Lower lobe of right lung (tissue), 2 donors: ENCODE measurements around the gene MAP3K14. TPM values are rescaled to one million over a fixed set of nuclear protein-coding genes. Genes with fewer than 3 reads are reported as not detected.

ENCODE experiments used
- ATAC-seq, 2 donors: fragments of 200-7000 bp; cut with Tn5 transposase; one replicate each; pipeline ENCODE4 v1.9.1; 2020 to 2022; ENCODE audit warnings: mild to moderate bottlenecking in 2 of 2, moderate library complexity in 2 of 2
- DNase-seq: peaks from one replicate; pipeline ENCODE4 v3.0.0-alpha.2; 2020
- H3K27ac ChIP-seq: fragments of 200-600 bp; one replicate; pipeline ENCODE4 v1.8.0; 2022
- H3K27me3 ChIP-seq: fragments of 200-600 bp; one replicate; pipeline ENCODE4 v1.8.0; 2022; ENCODE audit warnings: low read depth
- H3K36me3 ChIP-seq: fragments of 200-600 bp; one replicate; pipeline ENCODE4 v1.8.0; 2022; ENCODE audit warnings: mild to moderate bottlenecking
- H3K4me1 ChIP-seq: fragments of 200-600 bp; one replicate; pipeline ENCODE4 v1.8.0; 2022
- H3K4me3 ChIP-seq: fragments of 200-600 bp; one replicate; pipeline ENCODE4 v1.8.0; 2022; ENCODE audit warnings: mild to moderate bottlenecking
- H3K9me3 ChIP-seq: fragments of 200-600 bp; one replicate; pipeline ENCODE4 v1.8.0; 2022
- intact Hi-C: fragments of 100-400 bp; cut with DNase I; formaldehyde crosslinking; loops from one replicate; pipeline ENCODE4 v1.11.0; 2022
- total RNA-seq: library from RNA; stranded (reverse); fragmentation: NEBNext Ultra II Directional; extraction: Animal tissue kit (Norgen Biotek cat#: 25700); gene quantifications from one replicate; pipeline ENCODE4 v1.2.1, GENCODE V29; 2021
- TF ChIP-seq, protein P1 (sequence below): fragments of 200-600 bp; IDR thresholded peaks from one replicate; pipeline ENCODE4 v1.8.0; 2022; ENCODE audit warnings: antibody characterized with exemption, mild to moderate bottlenecking
- donor health status: DM: no; HTN: yes; CAD: no; lungs with severe emphysema.

The MAP3K14 gene
- total RNA-seq, 1 donor from 2014 or later: 9.3 TPM

DNA sequence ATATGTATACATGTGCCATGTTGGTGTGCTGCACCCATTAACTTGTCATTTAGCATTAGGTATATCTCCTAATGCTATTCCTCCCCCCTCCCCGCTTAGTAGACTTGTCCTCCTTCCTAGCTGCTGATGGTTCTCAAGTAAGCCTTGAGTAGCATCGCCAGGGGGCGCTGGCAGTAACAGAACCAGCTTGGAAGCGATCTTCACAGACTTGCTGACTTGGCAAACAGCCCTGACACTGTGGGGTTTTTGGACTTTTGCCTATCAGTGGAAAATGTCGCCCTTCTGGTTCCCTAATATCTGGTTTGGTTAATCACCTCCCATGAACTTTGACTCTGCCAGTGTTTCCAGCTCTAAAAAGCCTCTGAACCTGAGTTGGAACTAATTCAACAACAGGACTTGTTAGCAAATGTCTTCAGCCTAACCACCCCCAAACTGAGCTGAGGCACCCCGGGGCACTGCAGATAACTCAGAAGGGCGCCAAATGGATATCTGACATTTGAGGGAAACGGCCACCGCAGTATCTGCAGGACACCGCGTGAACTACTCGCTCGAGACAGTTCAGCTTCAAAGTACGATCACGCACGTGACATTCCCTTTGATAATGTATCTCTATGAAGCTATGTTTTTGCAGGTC lies 39.5 kb downstream of the MAP3K14 start:
- peaks cover 47% of the 10 kb centered on the region for H3K36me3 ChIP-seq
- intact Hi-C loops: loop anchor here (5.0 kb wide), 1 partner anchor 105 kb away; no protein-coding TSS in a partner anchor
- TF ChIP-seq, protein P1, sequence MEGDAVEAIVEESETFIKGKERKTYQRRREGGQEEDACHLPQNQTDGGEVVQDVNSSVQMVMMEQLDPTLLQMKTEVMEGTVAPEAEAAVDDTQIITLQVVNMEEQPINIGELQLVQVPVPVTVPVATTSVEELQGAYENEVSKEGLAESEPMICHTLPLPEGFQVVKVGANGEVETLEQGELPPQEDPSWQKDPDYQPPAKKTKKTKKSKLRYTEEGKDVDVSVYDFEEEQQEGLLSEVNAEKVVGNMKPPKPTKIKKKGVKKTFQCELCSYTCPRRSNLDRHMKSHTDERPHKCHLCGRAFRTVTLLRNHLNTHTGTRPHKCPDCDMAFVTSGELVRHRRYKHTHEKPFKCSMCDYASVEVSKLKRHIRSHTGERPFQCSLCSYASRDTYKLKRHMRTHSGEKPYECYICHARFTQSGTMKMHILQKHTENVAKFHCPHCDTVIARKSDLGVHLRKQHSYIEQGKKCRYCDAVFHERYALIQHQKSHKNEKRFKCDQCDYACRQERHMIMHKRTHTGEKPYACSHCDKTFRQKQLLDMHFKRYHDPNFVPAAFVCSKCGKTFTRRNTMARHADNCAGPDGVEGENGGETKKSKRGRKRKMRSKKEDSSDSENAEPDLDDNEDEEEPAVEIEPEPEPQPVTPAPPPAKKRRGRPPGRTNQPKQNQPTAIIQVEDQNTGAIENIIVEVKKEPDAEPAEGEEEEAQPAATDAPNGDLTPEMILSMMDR: peak; percentile 73

DNA sequence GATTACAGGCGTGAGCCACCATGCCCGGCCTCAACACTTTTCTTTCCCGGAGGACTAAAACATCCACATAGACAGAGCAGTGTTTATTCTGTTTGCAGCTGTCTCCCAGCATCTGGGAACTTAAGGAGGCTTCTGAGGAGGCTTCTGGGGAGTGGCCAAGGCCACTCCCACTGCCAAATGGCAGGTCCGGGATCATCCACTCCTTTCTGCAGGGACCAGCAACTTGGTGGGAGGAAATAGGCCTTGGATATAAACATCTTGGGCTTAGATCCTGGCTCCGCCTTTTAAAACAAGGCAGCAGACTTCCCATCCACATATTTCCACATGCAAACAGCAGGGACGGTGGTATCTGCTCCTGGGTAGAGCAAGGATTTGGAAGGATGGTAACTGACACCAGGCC lies 40.8 kb downstream of the MAP3K14 start:
- Histone ChIP-seq H3K9me3 (no peaks in the 10 kb centered on the region), H3K36me3 (peaks cover 47% of the 10 kb centered on the region), H3K27me3 (no peaks in the 10 kb centered on the region), H3K4me1 (peaks cover 30% of the 10 kb centered on the region), H3K27ac (no peak overlapping the region), H3K4me3 (no peak overlapping the region)
- ATAC-seq (no peak), DNase-seq (no peak)
- TF ChIP-seq, protein P1: no peak
- intact Hi-C loops: loop anchor here (5.0 kb wide), 1 partner anchor 106 kb away; no protein-coding TSS in a partner anchor

More for the DNA sequence above, 39.5 kb downstream of the MAP3K14 start:
- Histone ChIP-seq H3K4me3 (no peak overlapping the region), H3K4me1 (peaks cover 30% of the 10 kb centered on the region), H3K9me3 (no peaks in the 10 kb centered on the region), H3K27ac (peak overlapping the region; percentile 71), H3K27me3 (no peaks in the 10 kb centered on the region)
- DNase-seq (peak; percentile 97), ATAC-seq (peak; percentile 89 to 93)

DNA sequence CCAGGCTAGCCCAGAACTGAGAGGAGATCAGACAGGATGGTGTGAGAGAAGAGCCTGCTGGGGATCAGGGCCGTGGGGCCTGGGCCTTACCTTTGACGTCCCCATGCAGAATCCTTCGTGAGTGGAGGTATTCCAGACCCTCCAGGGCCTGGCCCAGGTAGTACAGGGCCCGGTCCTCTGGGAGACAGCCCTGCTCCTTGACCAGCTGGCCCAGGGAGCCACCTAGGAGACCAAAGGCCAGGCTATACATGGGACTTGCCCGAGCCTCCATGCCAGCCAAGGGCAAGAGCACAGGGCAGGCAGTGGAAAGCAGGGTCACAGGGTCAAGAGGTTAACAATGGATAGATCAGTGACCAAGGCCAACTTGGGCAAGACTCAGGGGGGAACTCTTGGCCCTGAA lies 42.8 kb downstream of the MAP3K14 start:
- TF ChIP-seq, protein P1: no peak
- H3K4me3 ChIP-seq: no peak overlapping the region
- H3K27ac ChIP-seq: no peak overlapping the region
- ATAC-seq (no peak), DNase-seq (no peak)
- no peaks in the 10 kb centered on the region for H3K9me3 ChIP-seq
- H3K27me3 ChIP-seq: no peaks in the 10 kb centered on the region
- H3K4me1 ChIP-seq: peaks cover 29% of the 10 kb centered on the region
- intact Hi-C loops: no loop called here
- H3K36me3 ChIP-seq: peaks cover 56% of the 10 kb centered on the region

DNA sequence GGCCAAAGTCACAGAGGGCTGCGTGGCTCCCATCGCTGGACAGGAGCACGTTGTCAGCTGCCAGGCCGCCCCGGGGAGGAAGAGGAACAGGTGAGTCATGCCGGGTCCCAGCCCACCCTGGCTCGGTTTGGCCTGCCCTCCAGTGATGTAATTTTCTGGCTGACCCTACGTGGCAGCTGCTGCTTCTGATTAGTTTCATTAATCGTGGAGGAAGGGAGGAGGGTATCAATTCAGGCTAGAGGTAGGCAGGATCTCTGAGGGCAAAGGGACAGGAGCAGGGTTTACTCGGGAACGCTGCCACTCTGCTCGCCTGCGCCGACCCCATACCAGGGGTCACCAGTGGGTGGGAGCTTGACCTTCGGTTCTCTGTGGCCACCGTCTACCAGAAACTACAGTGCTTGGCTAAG lies 43.3 kb downstream of the MAP3K14 start:
- no peaks in the 10 kb centered on the region for H3K27me3 ChIP-seq
- TF ChIP-seq, protein P1: no peak
- no peak overlapping the region for H3K4me3 ChIP-seq
- H3K36me3 ChIP-seq: peaks cover 61% of the 10 kb centered on the region
- ATAC-seq (no peak), DNase-seq (no peak)
- no peaks in the 10 kb centered on the region for H3K9me3 ChIP-seq
- intact Hi-C loops: no loop called here
- no peak overlapping the region for H3K27ac ChIP-seq
- peaks cover 24% of the 10 kb centered on the region for H3K4me1 ChIP-seq

DNA sequence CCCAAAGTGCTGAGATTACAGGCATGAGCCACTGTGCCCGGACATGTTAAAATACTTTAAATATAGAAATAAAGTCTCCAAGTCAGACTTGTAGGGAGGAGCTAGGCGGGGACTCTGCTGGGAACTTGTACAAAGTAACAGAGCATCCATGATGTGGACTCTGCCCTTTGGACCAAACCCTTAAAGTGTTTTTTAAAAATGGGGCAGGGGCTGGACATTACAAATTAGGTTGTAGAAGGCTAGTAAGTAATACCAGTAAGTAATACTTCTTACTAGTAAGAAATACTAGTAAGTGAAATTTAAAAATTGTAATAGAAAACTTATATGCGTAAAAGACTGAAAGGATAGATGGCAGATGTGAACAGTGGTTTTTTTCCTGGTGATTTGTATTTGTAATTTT lies 45.2 kb downstream of the MAP3K14 start:
- no peak overlapping the region for H3K27ac ChIP-seq
- no peaks in the 10 kb centered on the region for H3K9me3 ChIP-seq
- H3K4me1 ChIP-seq: peaks cover 6% of the 10 kb centered on the region
- no peak for DNase-seq
- no peak overlapping the region for H3K4me3 ChIP-seq
- intact Hi-C loops: no loop called here
- H3K27me3 ChIP-seq: no peaks in the 10 kb centered on the region
- ATAC-seq: no peak
- H3K36me3 ChIP-seq: peaks cover 80% of the 10 kb centered on the region
- TF ChIP-seq, protein P1: no peak
